Urinary bladder (tissue), 4 donors: Measurements from ENCODE around the gene TBC1D8. TPM values are rescaled to one million over a fixed set of nuclear protein-coding genes. Genes with fewer than 3 reads are reported as not detected.
A peak's percentile ranks its signal among the peaks of the same experiment; 100 is the strongest.

Experiments used
- DNase-seq: peaks from one replicate; pipeline ENCODE4 v3.0.0-alpha.2; 2015; ENCODE audit errors: extremely low spot score
- H3K27ac ChIP-seq: one replicate; pipeline ENCODE4 v1.5.1; 2013; ENCODE audit warnings: low read depth, mild to moderate bottlenecking, moderate library complexity
- H3K36me3 ChIP-seq: one replicate; pipeline ENCODE4 v1.6.1; 2013; ENCODE audit warnings: mild to moderate bottlenecking, moderate library complexity; ENCODE audit not compliant: insufficient read depth
- H3K4me1 ChIP-seq: one replicate; pipeline ENCODE4 v1.6.1; 2013; ENCODE audit warnings: mild to moderate bottlenecking, moderate library complexity; ENCODE audit not compliant: insufficient read depth
- H3K4me3 ChIP-seq: one replicate; pipeline ENCODE4 v1.5.1; 2013; ENCODE audit warnings: low read depth, low read length
- WGBS: extraction: QIAGEN DNeasy Blood & Tissue Kit; methylation state at CpG from one replicate; pipeline ENCODE4 v1.1.7; 2013; 5-methylcytosine and 5-hydroxymethylcytosine counted together
- polyA plus RNA-seq: library from polyadenylated mRNA; stranded (reverse); fragments of 200-250 nt; gene quantifications from one replicate; pipeline ENCODE4 v1.2.3, GENCODE V29; 2013
- total RNA-seq: library from RNA; depleted of rRNA; stranded (reverse); fragments of >200 nt; gene quantifications from one replicate; pipeline ENCODE4 v1.2.3, GENCODE V29; 2014
- donor health status: healthy with polysubstance abuse.
- donor health status: healthy.

The TBC1D8 gene
- total RNA-seq (19.0 TPM), polyA plus RNA-seq (14.0 TPM)

DNA sequence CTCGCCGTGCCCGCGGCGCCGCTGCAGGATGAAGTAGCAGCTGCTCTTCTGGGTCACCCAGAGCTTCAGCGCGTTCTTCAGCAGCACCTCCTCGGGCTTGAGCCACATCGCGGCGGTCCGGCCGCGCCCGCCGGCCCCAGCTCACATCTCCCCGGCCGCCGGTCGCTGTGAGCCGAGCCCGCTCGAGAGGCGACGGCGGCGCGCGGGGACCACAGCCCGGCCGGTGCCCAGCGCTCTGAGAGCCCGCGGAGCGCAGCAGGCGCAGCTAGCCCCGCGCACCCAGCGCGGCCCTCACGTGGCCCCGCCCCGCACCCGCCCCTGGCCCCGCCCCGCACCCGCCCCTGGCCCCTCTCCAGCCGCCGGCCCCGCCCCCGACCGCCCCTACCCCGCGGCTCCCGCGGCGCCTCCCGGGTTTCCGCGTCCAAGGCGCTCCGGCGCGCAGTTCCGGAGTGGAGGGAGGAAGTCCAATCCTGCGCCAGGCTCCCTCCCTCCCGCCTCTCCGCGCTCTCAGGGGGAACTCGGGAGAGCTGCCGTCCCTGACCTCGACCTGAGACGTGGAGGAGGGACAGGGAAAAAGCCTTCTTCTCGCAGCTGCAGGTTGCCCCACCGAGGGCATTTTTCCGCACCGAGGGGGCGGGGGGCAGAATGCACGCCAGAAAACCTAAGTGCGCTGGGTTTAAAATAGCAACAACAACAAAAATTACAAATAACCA is at the start of gene TBC1D8:
TBC1D8 (minus strand) TSS at position 237 of the 713 bp plus-strand sequence; CDS start at position 108, 129 bp downstream.
- peaks cover 2% of the 10 kb centered on the region for H3K4me1 ChIP-seq
- peak within 1 kb of the TSS; percentile 82 for H3K27ac ChIP-seq
- no peaks in the 10 kb centered on the region for H3K36me3 ChIP-seq
- DNase-seq: peak; percentile 48
- H3K4me3 ChIP-seq: peak within 1 kb of the TSS; percentile 95
- WGBS: under 1% methylated on average over 81 of the region's 81 CpGs

DNA sequence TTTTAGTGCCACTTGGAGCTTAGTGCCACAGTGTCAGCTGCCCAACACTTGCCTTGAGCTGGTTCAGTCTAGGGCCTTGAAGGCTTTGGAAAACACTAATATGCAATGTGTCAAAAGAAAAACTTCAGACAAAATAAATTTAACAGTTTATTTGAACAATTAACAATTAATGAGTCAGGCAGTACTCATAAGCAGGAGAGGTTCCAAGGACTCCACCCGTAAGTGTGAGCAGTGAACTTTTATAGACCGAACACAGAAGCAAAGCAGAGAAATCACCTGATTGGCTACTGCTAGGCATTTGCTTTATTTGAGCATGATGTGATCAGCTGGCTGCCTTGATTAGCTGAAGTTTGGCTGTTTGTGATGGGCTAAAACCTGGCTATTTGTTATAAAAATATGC is 49.5 kb upstream of the TBC1D8 start:
- H3K27ac ChIP-seq: no peak overlapping the region
- 69% methylated on average over 2 of the region's 2 CpGs for WGBS
- H3K4me3 ChIP-seq: no peak overlapping the region
- no peak for DNase-seq
- no peaks in the 10 kb centered on the region for H3K4me1 ChIP-seq
- no peaks in the 10 kb centered on the region for H3K36me3 ChIP-seq

DNA sequence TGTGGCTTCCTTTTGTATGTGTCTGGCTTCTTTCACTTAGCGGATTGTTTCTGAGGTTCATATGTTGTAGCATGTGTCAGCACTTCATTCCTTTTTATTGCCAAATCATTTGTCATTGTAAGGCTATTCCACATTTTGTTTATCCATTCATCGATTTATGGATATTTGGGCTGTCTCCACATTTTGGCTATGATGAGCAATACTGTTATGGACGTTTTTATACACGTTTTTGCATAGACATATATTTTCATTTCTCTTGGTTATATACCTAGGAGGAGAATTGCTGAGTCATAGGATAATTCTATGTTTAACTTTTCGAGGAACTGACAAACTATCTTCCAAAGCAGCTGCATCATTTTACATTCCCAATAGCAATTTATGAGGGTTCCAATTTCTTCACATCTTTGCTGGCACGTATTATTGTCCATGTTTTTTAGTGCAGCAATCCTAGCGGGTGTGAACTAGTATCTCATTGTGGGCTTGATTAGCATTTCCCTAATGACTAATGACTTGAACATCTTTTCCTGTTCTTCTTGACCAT is 48.1 kb upstream of the TBC1D8 start:
- H3K36me3 ChIP-seq: no peaks in the 10 kb centered on the region
- 41% methylated on average over 7 of the region's 7 CpGs for WGBS
- H3K27ac ChIP-seq: no peak overlapping the region
- no peaks in the 10 kb centered on the region for H3K4me1 ChIP-seq
- no peak overlapping the region for H3K4me3 ChIP-seq
- no peak for DNase-seq

DNA sequence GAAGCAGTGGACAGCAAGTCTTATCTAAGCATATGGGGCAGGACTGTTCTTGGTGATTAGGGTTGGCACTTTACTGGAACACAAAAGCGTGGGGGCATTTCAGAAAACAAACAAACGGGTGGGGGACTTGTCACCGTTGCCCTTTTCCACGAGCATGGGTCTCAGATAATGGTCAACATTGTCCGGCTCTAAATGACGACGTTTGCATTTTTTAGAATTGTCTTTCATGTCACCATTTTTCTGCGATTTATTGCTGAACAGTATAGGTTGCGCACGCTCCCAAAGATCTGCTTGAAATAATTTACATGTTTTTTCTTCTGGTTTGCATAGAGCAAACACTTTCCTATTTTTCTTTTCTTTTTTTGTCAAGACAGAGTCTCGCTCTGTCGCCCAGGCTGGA is 46.6 kb upstream of the TBC1D8 start:
- H3K36me3 ChIP-seq: no peaks in the 10 kb centered on the region
- no peaks in the 10 kb centered on the region for H3K4me1 ChIP-seq
- no peak overlapping the region for H3K27ac ChIP-seq
- WGBS: 91% methylated on average over 12 of the region's 12 CpGs
- no peak for DNase-seq
- H3K4me3 ChIP-seq: no peak overlapping the region

DNA sequence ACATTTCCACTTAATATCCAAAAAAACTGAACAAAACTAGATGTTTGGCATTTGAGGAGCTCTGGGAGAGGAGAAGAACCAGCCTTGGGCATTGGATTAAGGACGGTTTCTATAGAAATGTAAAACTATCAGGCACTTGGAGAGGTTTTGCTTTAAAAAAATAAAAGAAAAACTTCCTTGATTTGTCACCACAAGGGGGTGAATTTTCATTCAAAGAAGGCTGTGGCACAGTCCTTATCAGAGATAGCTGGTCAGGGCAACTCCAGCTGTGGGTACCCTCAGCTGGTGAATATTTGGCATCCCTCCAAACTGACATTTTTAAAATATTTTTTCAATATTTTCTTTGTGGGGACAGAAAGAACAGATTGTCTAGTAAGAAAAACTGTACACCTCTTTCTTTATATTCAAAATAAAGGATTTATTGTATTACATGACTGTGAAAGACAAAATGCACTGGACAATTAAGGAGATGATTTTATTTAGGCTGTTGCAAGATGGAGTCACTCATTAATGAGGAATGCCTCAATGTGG is 46.1 kb upstream of the TBC1D8 start:
- no peak for DNase-seq
- no peaks in the 10 kb centered on the region for H3K4me1 ChIP-seq
- 52% methylated on average over 1 of the region's 1 CpG for WGBS

DNA sequence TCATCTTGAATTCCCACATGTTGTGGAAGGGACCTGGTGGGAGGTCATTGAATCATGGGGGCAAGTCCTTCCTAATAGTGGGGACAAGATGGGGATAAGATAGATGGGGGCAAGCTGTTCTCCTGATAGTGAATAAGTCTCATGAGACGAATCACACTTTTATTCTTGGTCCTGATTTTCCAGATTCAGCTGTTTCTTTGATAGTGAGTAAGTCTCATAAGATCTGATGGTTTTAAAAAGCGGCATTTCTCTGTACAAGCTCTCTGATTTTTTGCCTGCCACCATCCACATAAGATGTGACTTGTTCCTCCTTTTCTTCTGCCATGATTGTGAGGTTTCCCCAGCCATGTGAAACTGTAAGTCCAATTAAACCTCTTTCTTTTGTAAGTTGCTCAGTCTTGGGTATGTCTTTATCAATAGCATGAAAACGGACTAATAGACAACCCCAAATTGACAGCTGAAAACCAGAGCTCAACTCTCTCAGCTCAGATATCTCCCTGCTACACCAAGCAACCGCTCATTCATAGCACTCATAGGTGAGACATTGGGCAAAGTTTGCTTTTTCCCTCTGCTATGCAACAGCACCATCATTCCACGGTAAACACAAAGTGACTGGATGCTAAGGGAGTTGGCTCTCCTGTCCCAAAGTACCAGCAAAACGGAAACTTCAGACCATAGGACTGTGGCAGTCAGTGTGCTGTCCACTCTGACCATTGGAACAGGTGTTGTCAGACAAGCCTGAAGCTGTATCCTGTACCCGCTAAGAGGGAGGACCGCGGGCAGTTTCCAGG is 44.9 kb upstream of the TBC1D8 start:
- no peak for DNase-seq
- Histone ChIP-seq H3K27ac (no peak overlapping the region), H3K36me3 (no peaks in the 10 kb centered on the region), H3K4me3 (no peak overlapping the region), H3K4me1 (no peaks in the 10 kb centered on the region)
- WGBS: 80% methylated on average over 9 of the region's 9 CpGs

More for the DNA sequence above, 46.1 kb upstream of the TBC1D8 start:
- Histone ChIP-seq H3K27ac (no peak overlapping the region), H3K36me3 (no peaks in the 10 kb centered on the region), H3K4me3 (no peak overlapping the region)

DNA sequence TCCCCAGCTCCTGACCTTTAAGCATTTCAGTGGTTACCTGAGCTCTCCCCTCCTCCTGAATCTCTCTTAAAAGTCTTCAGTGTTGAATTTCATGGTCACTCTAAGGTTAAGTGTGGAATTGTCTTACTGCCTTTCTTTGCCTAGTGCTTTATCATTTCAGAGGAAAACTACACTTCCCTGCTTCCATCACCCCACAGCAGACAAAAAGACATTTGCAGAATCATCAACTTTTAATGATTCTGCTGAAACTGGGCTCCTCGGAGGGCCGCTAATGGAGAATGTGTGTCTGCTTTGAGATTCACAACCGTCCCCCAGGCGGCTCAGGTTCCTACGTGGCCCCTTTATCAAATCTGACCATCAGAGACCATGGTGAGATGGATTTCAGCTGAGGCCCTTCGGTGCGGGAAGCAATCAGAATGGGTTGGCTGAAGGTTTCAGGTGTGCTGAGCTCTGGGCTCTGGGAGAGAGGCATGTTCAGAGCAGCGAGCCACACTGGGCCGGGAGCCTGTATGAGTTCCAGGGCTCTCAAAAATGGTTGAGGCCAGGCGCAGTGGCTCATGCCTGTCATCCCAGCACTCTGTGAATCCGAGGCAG is 41.9 kb upstream of the TBC1D8 start:
- no peaks in the 10 kb centered on the region for H3K36me3 ChIP-seq
- H3K4me1 ChIP-seq: no peaks in the 10 kb centered on the region
- WGBS: 85% methylated on average over 11 of the region's 11 CpGs
- H3K27ac ChIP-seq: no peak overlapping the region
- no peak for DNase-seq
- no peak overlapping the region for H3K4me3 ChIP-seq

DNA sequence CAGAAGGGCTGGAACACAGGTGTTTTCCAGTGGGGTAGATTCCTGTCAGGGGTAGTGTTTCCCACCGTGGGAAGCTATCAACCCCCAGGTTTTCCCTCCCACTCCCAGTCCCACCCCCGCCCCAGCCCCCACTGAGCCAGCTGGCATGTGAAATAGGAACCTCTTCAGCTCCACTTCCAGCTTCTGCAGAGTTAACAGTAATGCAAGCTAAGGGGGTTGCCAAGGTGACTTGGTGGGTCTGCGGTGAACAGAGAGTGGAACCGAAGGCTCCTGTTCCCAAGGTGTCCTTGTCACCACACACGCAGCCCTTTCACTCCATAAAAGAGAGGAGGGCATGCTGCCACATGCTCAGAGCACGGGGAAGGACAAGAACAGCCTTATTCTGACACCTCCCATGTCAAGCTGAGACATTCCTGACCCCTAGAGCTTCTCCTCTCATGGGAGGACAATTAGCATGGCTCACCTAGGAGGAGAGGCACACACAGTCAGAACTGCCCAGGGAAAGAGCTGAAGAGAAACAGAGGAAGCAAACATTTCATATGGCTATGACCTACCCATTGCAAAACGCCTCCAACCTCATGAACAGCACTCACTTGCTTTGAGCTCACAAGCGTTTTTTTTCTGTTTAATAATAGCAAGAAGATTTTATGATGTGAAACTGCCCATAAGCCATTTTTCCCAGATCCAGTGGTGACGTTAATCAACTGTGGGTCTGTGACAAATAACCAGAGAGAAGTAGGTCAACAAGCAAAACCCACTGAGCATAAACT is 39.8 kb upstream of the TBC1D8 start:
- Histone ChIP-seq H3K4me1 (no peaks in the 10 kb centered on the region), H3K4me3 (no peak overlapping the region), H3K27ac (no peak overlapping the region), H3K36me3 (no peaks in the 10 kb centered on the region)
- DNase-seq: no peak
- WGBS: 39% methylated on average over 9 of the region's 9 CpGs

DNA sequence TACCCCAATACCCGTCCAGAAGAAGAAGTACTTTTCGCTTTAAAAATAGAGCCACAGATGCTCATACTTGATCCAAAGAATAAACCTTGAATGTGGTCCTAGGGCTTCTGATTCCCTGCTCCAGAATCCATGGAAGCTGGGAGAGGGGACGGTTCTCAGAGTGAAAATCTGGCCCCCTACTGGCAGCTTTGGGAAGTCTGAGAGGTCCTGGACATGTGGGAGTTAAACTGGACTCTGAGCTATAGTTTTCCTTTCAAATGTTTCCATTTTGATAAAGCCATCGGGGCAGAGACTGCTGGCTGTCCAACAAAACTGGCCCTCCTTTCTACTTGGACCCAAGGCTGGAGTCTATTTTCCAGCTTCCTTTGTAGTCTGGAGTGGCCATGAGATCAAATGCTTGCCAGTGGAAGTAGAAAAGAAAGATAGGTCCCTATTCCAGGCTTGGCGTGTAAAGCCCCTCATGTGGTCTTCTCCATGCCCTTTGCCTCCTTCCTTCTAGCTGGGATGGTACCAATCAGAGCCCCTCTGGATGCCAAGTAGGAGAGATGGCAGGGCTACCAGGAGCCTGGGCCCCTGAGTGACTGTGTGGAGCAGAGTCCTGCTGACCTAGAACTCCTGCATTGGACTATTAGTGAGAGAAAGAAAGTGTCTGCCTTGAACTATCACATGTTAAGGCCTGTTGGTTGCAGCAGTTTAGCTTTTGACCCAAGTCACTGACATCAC is 37.7 kb upstream of the TBC1D8 start:
- no peak for DNase-seq
- no peaks in the 10 kb centered on the region for H3K4me1 ChIP-seq
- H3K27ac ChIP-seq: no peak overlapping the region
- 65% methylated on average over 5 of the region's 5 CpGs for WGBS
- H3K36me3 ChIP-seq: no peaks in the 10 kb centered on the region
- no peak overlapping the region for H3K4me3 ChIP-seq

DNA sequence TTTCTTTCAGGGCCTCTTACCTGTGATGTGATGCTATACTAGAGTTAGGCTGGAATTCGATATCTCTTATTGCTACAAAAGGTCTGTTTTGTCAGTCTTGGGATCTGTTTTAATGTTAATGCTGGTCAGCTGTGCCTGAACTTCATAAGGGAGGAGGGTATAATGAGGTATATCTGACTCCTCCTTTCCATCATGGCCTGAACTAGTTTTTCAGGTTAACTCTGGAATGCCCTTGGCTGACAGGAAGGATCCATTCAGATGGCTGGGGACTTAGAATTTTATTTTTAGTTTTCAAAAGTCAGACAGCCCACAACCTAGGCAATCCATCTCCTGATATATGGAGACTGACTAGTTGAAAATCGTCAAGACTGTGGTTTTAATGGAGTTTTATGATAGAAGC is 35.9 kb upstream of the TBC1D8 start:
- Histone ChIP-seq H3K4me1 (no peaks in the 10 kb centered on the region), H3K27ac (no peak overlapping the region), H3K36me3 (no peaks in the 10 kb centered on the region), H3K4me3 (no peak overlapping the region)
- no peak for DNase-seq
- WGBS: 69% methylated on average over 2 of the region's 2 CpGs

DNA sequence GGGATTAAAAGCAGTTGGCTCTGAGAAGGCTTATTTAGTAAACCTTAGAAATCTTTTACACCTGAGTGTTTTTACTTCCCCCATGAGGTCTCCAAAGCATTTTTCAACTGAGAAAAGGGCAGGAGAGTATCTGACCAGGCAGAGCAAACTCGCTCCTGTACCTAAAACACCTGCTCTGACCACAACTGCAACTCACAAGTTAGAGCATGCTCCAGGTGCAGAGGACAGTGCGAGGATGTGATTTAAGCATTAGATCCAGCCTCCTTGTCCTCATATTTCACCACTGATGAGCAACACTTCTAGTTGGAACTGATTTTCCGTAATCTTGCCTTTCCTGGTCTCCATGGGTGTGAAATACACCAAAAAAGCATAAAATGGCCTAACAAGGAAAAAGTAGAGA is 34.5 kb upstream of the TBC1D8 start:
- DNase-seq: no peak
- H3K27ac ChIP-seq: no peak overlapping the region
- no peaks in the 10 kb centered on the region for H3K4me1 ChIP-seq
- no peaks in the 10 kb centered on the region for H3K36me3 ChIP-seq
- WGBS: 85% methylated on average over 3 of the region's 3 CpGs
- H3K4me3 ChIP-seq: no peak overlapping the region

DNA sequence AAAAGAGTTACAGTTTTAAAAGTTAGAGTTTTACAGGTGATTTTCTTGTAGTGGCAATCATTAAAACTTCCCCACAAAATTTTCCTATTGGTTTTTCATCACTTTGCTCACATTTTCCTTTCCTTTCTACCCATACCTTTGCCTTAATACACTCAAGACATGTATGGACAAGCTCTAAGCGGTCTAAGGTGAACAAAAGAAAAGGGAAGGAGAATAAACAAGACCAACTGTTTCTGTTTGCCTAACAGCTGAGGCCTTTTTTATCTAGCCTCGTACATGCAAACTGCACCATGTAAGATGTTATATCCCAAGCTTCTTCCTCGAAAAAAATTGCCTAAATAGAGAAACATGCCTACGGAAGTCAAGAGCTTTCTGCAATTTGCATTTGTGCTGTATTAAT is 33.9 kb upstream of the TBC1D8 start:
- Histone ChIP-seq H3K4me3 (no peak overlapping the region), H3K4me1 (no peaks in the 10 kb centered on the region), H3K36me3 (no peaks in the 10 kb centered on the region), H3K27ac (no peak overlapping the region)
- DNase-seq: no peak
- WGBS: 83% methylated on average over 4 of the region's 4 CpGs
